Activated gamma-delta T cell (primary cell): ENCODE results near the gene ERCC4.

Experiments used
- DNase-seq: peaks from one replicate; lab custom pipeline; 2025; lab: John Stamatoyannopoulos, UW

Gene ERCC4

GRCh38 chr16:13911306-13911705 lies 8.6 kb upstream of the ERCC4 start:
- no peak for DNase-seq

GRCh38 chr16:13911871-13912270 lies 8.1 kb upstream of the ERCC4 start:
- DNase-seq, result no peak

- DNase-seq, result no peak
Observed at GRCh38 chr16:13912891-13913290, 7.1 kb upstream of the ERCC4 start.

- no peak for DNase-seq
Observed at GRCh38 chr16:13913374-13914292, 6.3 kb upstream of the ERCC4 start.

- DNase-seq, result no peak
Observed at GRCh38 chr16:13915033-13915635, 4.8 kb upstream of the ERCC4 start.

GRCh38 chr16:13919330-13919682 lies 648 bp upstream of the ERCC4 start:
- no peak for DNase-seq

GRCh38 chr16:13920510-13920818 lies 510 bp downstream of the ERCC4 start:
- no peak for DNase-seq

- DNase-seq, result no peak
Observed at GRCh38 chr16:13921328-13921727, 1.4 kb downstream of the ERCC4 start.

GRCh38 chr16:13923703-13924298 lies 3.8 kb downstream of the ERCC4 start:
- DNase-seq, result no peak

- DNase-seq, result no peak
Observed at GRCh38 chr16:13926464-13926863, 6.5 kb downstream of the ERCC4 start.

- DNase-seq, result no peak
Observed at GRCh38 chr16:13926891-13927290, 6.9 kb downstream of the ERCC4 start.

- DNase-seq, result no peak
Observed at GRCh38 chr16:13928646-13929045, 8.7 kb downstream of the ERCC4 start.

GRCh38 chr16:13931845-13932244 lies 11.9 kb downstream of the ERCC4 start:
- DNase-seq, result no peak

GRCh38 chr16:13935408-13935807 lies 15.5 kb downstream of the ERCC4 start:
- no peak for DNase-seq

GRCh38 chr16:13936155-13936554 lies 16.2 kb downstream of the ERCC4 start:
- DNase-seq, result no peak

- DNase-seq, result no peak
Observed at GRCh38 chr16:13936596-13937081, 16.7 kb downstream of the ERCC4 start.

GRCh38 chr16:13937411-13937810 lies 17.5 kb downstream of the ERCC4 start:
- DNase-seq, result no peak

- DNase-seq, result no peak
Observed at GRCh38 chr16:13938480-13938879, 18.5 kb downstream of the ERCC4 start.

GRCh38 chr16:13939821-13940220 lies 19.9 kb downstream of the ERCC4 start:
- DNase-seq, result no peak

GRCh38 chr16:13940397-13940933 lies 20.5 kb downstream of the ERCC4 start:
- DNase-seq, result no peak

GRCh38 chr16:13944816-13945215 lies 24.9 kb downstream of the ERCC4 start:
- no peak for DNase-seq

- DNase-seq, result no peak
Observed at GRCh38 chr16:13945744-13946485, 26.0 kb downstream of the ERCC4 start.
